Mesothelial cell of epicardium (in vitro differentiated cells): ENCODE measurements around the gene CACNA1A. TPM values are rescaled to one million over a fixed set of nuclear protein-coding genes. Genes with fewer than 3 reads are reported as not detected.
"Not testable (repeated sequence)": the region's sequence is repeated elsewhere in the genome, so short reads cannot be mapped to it uniquely, and the experiment has no call there.

Source experiments
- DNase-seq, 2 experiments: peaks; one replicate each; pipeline ENCODE4 v3.0.0; 2021; ENCODE audit warnings: low spot score in 2 of 2; ENCODE audit not compliant: unreplicated experiment in 2 of 2
- H3K27ac Mint-ChIP-seq: 2 replicates; pipeline ENCODE4 v1.8.0; 2021; ENCODE audit warnings: mixed read lengths
- H3K27me3 Mint-ChIP-seq: 2 replicates; pipeline ENCODE4 v1.8.0; 2021; ENCODE audit warnings: low read depth, mixed read lengths
- H3K36me3 Mint-ChIP-seq: 2 replicates; pipeline ENCODE4 v1.8.0; 2021; ENCODE audit warnings: mixed read lengths
- H3K4me1 Mint-ChIP-seq: 2 replicates; pipeline ENCODE4 v1.8.0; 2021; ENCODE audit warnings: mixed read lengths
- H3K4me3 Mint-ChIP-seq: 2 replicates; pipeline ENCODE4 v1.8.0; 2021; ENCODE audit warnings: mild to moderate bottlenecking, moderate library complexity, mixed read lengths
- H3K9me3 Mint-ChIP-seq: 2 replicates; pipeline ENCODE4 v1.8.0; 2021; ENCODE audit warnings: mixed read lengths
- total RNA-seq: library from RNA; stranded (reverse); gene quantifications from 3 replicates; pipeline ENCODE4 v1.2.1, GENCODE V29; 2021
- TF ChIP-seq, protein P1 (sequence below): fragments of 200-600 bp; sonication (generic); IDR thresholded peaks from one replicate; pipeline ENCODE4 v1.5.0; 2021; ENCODE audit warnings: antibody characterized with exemption; ENCODE audit not compliant: unreplicated experiment

Gene CACNA1A
- total RNA-seq, 1 donor from 2014 or later = 1.0 TPM

DNA sequence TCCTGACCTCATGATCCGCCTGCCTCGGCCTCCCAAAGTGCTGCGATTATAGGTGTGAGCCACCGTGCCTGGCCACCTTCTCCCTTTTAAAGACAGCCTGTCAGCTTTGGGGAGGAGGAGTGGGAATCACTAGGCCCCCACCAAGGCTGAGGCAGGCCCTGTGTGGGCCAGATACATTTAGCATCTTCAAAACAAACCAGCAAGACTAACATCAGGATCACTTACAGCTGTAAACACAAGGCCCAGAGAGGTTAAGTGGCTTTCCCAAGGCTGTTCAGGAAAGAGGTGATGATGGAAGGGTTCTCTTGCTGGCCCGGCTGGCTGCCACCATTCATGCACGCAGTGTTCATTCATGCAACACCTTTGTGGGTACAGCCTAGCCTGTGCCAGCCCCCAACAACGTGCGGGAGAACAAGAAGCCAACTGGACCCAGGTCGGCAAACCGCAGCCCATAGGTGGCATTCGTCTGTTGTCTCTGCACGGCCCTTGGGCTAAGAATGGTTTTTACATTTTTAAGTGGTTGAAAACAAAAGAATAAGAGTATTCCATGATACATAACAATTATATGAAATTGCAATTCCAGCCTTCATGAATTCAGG is 333.0 kb downstream of the CACNA1A start:
- TF ChIP-seq, protein P1, sequence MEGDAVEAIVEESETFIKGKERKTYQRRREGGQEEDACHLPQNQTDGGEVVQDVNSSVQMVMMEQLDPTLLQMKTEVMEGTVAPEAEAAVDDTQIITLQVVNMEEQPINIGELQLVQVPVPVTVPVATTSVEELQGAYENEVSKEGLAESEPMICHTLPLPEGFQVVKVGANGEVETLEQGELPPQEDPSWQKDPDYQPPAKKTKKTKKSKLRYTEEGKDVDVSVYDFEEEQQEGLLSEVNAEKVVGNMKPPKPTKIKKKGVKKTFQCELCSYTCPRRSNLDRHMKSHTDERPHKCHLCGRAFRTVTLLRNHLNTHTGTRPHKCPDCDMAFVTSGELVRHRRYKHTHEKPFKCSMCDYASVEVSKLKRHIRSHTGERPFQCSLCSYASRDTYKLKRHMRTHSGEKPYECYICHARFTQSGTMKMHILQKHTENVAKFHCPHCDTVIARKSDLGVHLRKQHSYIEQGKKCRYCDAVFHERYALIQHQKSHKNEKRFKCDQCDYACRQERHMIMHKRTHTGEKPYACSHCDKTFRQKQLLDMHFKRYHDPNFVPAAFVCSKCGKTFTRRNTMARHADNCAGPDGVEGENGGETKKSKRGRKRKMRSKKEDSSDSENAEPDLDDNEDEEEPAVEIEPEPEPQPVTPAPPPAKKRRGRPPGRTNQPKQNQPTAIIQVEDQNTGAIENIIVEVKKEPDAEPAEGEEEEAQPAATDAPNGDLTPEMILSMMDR = no peak
- Mint-ChIP-seq H3K4me3 (no peak overlapping the region), H3K9me3 (no peaks in the 10 kb centered on the region), H3K36me3 (no peaks in the 10 kb centered on the region), H3K27me3 (no peaks in the 10 kb centered on the region), H3K4me1 (peaks cover 24% of the 10 kb centered on the region), H3K27ac (peak overlapping the region; percentile 66)
- DNase-seq = no peak

DNA sequence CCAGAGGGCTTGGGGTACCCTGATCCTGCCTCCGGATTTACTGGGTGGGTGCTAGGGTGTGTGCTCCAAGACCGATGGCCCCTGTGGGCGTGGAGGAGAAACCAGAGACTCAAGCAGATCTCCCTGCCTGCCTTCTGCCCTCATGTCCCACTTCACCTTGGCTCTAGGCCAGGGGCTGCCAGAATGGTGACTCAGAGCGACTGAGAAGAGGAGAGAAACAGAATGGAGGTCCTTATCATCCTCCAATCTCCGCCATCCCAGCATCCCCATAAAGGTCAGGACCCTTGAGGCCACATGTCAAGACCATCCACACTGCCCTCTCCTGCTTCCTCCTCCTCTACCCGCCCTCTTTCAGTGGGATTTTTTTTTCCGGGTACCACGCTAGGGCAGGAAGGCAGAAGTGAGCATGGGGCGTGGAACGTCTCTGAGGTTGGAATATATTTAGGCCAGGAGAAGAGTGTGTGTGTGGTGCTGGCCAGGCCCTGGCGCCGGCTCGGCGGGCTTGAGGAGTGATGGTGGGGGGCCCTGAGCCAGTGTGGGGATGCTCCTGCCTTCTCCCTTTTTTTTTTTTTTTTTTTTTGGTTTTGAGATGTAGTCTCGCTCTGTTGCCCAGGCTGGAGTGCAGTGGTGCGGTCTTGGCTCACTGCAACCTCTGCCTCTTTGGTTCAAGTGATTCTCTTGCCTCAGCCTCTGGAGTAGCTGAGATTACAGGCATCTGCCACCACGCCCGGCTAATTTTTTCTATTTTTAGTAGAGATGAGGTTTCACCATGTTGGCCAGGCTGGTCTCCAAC is 333.7 kb downstream of the CACNA1A start:
- Mint-ChIP-seq H3K36me3 (no peaks in the 10 kb centered on the region), H3K4me3 (no peak overlapping the region), H3K27me3 (no peaks in the 10 kb centered on the region), H3K4me1 (peaks cover 30% of the 10 kb centered on the region), H3K27ac (peak overlapping the region; percentile 87), H3K9me3 (no peaks in the 10 kb centered on the region)
- TF ChIP-seq, protein P1 = no peak
- peak in 1 of 2 experiments; percentile 59 for DNase-seq

DNA sequence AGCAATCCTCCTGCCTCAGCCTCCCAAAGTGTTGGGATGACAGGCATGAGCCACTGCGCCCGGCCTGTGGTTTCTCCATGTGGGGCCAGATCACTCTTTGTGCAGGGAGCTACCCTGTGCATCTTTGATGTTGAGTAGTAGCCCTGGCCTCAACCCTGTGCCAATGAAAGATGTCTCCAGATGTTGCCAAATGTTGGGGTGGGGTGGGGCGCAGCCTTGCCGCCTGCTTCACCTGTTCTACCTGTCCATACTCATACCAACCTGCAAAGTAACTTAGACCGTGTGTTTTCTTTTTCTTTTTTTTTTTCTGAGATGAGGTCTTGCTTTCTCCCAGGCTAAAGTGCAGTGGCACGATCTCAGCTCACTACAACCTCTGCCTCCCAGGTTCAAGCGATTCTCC is 335.1 kb downstream of the CACNA1A start:
- no peaks in the 10 kb centered on the region for H3K9me3 Mint-ChIP-seq
- DNase-seq = no peak
- H3K27me3 Mint-ChIP-seq = no peaks in the 10 kb centered on the region
- peak overlapping the region; percentile 66 for H3K27ac Mint-ChIP-seq
- H3K36me3 Mint-ChIP-seq = no peaks in the 10 kb centered on the region
- H3K4me3 Mint-ChIP-seq = no peak overlapping the region
- TF ChIP-seq, protein P1 = no peak
- H3K4me1 Mint-ChIP-seq = peaks cover 37% of the 10 kb centered on the region

- DNase-seq = no peak
- Mint-ChIP-seq H3K4me3 (no peak overlapping the region), H3K4me1 (peaks cover 46% of the 10 kb centered on the region), H3K27me3 (no peaks in the 10 kb centered on the region), H3K27ac (peak overlapping the region; percentile 87), H3K9me3 (no peaks in the 10 kb centered on the region), H3K36me3 (no peaks in the 10 kb centered on the region)
- TF ChIP-seq, protein P1 = no peak
These were observed 336.5 kb downstream of the CACNA1A start for GRCh38 chr19:13169769-13170168.

DNA sequence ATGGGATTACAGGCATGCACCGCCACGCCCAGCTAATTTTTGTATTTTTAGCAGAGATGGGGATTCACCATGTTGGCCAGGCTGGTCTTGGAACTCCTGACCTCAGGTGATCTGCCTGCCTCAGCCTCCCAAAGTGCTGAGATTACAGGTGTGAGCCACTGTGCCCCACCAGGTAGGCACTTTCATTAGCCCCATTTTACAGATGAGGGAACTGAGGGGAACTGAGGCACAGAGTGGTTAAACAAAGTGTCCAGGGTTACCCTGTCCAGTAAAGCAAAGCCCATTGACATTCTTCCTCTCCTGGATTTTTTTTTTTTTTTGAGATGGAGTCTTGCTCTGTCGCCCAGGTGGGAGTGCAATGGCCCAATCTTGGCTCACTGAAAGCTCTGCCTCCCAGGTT is 340.1 kb downstream of the CACNA1A start:
- not testable (repeated sequence) for H3K27me3 Mint-ChIP-seq, H3K9me3 Mint-ChIP-seq, H3K36me3 Mint-ChIP-seq, DNase-seq, H3K4me3 Mint-ChIP-seq
- H3K4me1 Mint-ChIP-seq = peaks cover 56% of the 10 kb centered on the region
- peak overlapping the region; percentile 98 for H3K27ac Mint-ChIP-seq
